MCF 10A (cell line): ENCODE measurements around the gene SMIM36. TPM values are rescaled to one million over a fixed set of nuclear protein-coding genes. Genes with fewer than 3 reads are reported as not detected.

Experiments used
- BruUV-seq: library from RNA; stranded (reverse); fragments of 400-500 nt; replicated peaks from 2 replicates; lab custom pipeline; 2021; lab: Mats Ljungman, UMichigan
- CTCF ChIA-PET: fragments of 300-600 bp; sonication (Branson Sonifier 250); formaldehyde crosslinking; extraction: SDS; loops from one replicate; lab custom pipeline; 2021; ENCODE audit warnings: antibody characterized with exemption, inconsistent platforms; lab: Yijun Ruan, JAX
- POLR2A ChIA-PET: fragments of 300-600, 350-650 bp; sonication (Branson Sonifier 250); formaldehyde crosslinking; extraction: SDS; loops from one replicate; lab custom pipeline; 2020; ENCODE audit warnings: antibody characterized with exemption, inconsistent platforms; lab: Yijun Ruan, JAX
- DNase-seq: peaks from one replicate; pipeline ENCODE4 v3.0.0-alpha.2; 2018; ENCODE audit not compliant: unreplicated experiment
- H3K27ac Mint-ChIP-seq: one replicate; pipeline ENCODE4 v1.8.0; 2022; ENCODE audit warnings: mild to moderate bottlenecking, low read depth, mixed read lengths; ENCODE audit not compliant: unreplicated experiment
- H3K27me3 Mint-ChIP-seq: one replicate; pipeline ENCODE4 v1.8.0; 2022; ENCODE audit warnings: mixed read lengths; ENCODE audit not compliant: insufficient read depth, unreplicated experiment
- H3K36me3 Mint-ChIP-seq: one replicate; pipeline ENCODE4 v1.8.0; 2022; ENCODE audit warnings: mild to moderate bottlenecking, moderate library complexity, mixed read lengths; ENCODE audit not compliant: insufficient read depth, unreplicated experiment
- H3K4me1 Mint-ChIP-seq: one replicate; pipeline ENCODE4 v1.8.0; 2022; ENCODE audit warnings: mixed read lengths; ENCODE audit not compliant: insufficient read depth, unreplicated experiment
- H3K4me3 Mint-ChIP-seq: one replicate; pipeline ENCODE4 v1.8.0; 2022; ENCODE audit warnings: mild to moderate bottlenecking, moderate library complexity, mixed read lengths; ENCODE audit not compliant: unreplicated experiment
- H3K9me3 Mint-ChIP-seq: one replicate; pipeline ENCODE4 v1.8.0; 2022; ENCODE audit warnings: mixed read lengths; ENCODE audit not compliant: unreplicated experiment
- intact Hi-C: fragments of 100-400 bp; cut with micrococcal nuclease; formaldehyde crosslinking; loops from 2 replicates; pipeline ENCODE4 v1.14.1; 2022
- total RNA-seq: library from RNA; stranded (reverse); gene quantifications from 2 replicates; pipeline ENCODE4 v1.2.3, GENCODE V29; 2022
- TF ChIP-seq, protein P1 (sequence below): fragments of 200-600 bp; IDR thresholded peaks from one replicate; pipeline ENCODE4 v1.8.0; 2022; ENCODE audit warnings: antibody characterized with exemption, mild to moderate bottlenecking; ENCODE audit not compliant: unreplicated experiment

The SMIM36 gene
- total RNA-seq, 1 experiment from 2014 or later = not detected

DNA sequence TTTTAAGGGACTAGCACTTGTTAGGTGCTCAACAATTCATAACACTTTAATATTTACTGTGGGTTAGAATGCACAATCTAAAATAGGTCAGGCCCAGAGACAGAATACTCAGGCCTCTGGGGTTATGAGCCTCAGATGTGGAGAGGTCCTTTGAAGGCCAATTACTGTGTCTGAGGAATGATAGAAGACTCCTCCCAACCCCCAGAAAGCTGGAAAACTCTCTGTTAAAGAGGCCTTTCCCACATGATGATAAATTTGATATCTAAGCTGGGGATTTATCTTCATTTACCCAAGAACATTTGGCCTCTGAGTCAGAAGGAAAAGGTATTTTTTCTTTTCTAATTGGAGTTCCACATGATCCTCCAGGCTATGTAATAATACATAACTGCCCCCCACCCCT lies 48.5 kb downstream of the SMIM36 start:
- no peaks in the 10 kb centered on the region for H3K9me3 Mint-ChIP-seq
- no peak overlapping the region for H3K27ac Mint-ChIP-seq
- no TSS peak for BruUV-seq
- no peaks in the 10 kb centered on the region for H3K36me3 Mint-ChIP-seq
- H3K4me3 Mint-ChIP-seq = no peak overlapping the region
- DNase-seq = no peak
- H3K4me1 Mint-ChIP-seq = no peaks in the 10 kb centered on the region
- no peaks in the 10 kb centered on the region for H3K27me3 Mint-ChIP-seq
- intact Hi-C loops = no loop called here
- POLR2A ChIA-PET = no interaction called here
- CTCF ChIA-PET = interaction anchor here (1.0 kb wide), 1 partner anchor 52 kb away, joined by 3 read pairs; no protein-coding TSS in a partner anchor
- TF ChIP-seq, protein P1, sequence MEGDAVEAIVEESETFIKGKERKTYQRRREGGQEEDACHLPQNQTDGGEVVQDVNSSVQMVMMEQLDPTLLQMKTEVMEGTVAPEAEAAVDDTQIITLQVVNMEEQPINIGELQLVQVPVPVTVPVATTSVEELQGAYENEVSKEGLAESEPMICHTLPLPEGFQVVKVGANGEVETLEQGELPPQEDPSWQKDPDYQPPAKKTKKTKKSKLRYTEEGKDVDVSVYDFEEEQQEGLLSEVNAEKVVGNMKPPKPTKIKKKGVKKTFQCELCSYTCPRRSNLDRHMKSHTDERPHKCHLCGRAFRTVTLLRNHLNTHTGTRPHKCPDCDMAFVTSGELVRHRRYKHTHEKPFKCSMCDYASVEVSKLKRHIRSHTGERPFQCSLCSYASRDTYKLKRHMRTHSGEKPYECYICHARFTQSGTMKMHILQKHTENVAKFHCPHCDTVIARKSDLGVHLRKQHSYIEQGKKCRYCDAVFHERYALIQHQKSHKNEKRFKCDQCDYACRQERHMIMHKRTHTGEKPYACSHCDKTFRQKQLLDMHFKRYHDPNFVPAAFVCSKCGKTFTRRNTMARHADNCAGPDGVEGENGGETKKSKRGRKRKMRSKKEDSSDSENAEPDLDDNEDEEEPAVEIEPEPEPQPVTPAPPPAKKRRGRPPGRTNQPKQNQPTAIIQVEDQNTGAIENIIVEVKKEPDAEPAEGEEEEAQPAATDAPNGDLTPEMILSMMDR = no peak

DNA sequence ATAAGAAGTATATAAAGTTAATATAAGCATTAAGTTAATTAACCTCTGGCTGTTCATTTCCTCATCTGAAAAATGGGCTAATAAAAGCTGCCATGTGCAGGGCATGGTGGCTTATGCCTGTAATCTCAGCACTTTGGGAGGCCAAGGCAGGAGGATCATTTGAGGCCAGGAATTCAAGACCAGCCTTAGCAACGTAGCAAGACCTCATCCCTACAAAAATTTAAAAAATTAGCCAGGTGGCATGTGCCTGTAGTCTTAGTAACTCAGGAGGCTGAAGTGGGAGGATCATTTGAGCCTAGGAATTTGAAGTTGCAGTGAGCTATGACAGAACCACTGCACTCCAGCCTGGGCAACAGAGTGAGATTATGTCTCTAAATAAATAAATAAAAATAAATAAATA lies 49.0 kb downstream of the SMIM36 start:
- no peaks in the 10 kb centered on the region for H3K4me1 Mint-ChIP-seq
- no peak for DNase-seq
- H3K27ac Mint-ChIP-seq = no peak overlapping the region
- ChIA-PET POLR2A (no interaction called here), CTCF (interaction anchor here (1.0 kb wide), 1 partner anchor 52 kb away, joined by 3 read pairs; no protein-coding TSS in a partner anchor)
- no peaks in the 10 kb centered on the region for H3K9me3 Mint-ChIP-seq
- H3K36me3 Mint-ChIP-seq = no peaks in the 10 kb centered on the region
- H3K4me3 Mint-ChIP-seq = no peak overlapping the region
- intact Hi-C loops = no loop called here
- BruUV-seq = no TSS peak
- TF ChIP-seq, protein P1 = no peak
- H3K27me3 Mint-ChIP-seq = no peaks in the 10 kb centered on the region

DNA sequence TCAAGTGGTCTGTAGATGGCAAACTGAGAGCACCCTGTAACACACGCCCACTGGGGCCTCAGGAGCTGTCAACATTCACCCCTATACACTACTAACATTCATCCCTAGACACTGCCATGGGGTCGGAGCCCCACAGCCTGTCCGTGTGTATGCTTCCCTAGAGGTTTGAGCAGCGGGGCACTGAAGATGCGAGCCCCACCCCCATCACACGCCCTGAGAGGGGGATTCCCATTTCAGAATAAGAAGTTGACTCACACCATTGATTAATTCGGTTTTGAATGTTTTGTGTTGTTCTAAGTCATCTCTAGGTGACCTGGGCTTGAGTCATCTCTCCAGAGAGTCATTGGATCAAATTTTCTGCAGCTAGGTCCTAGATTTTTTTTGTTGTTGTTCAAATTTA lies 52.3 kb downstream of the SMIM36 start:
- POLR2A ChIA-PET = interaction anchor here (0.6 to 0.9 kb wide), 2 partner anchors 25 to 139 kb away, joined by 3 read pairs; no protein-coding TSS in a partner anchor
- Mint-ChIP-seq H3K4me1 (peaks cover 10% of the 10 kb centered on the region), H3K4me3 (no peak overlapping the region), H3K9me3 (no peaks in the 10 kb centered on the region), H3K36me3 (peaks cover 6% of the 10 kb centered on the region), H3K27me3 (no peaks in the 10 kb centered on the region), H3K27ac (peak overlapping the region; percentile 46)
- CTCF ChIA-PET = interaction anchor here (0.5 to 1.2 kb wide), 4 partner anchors 8 to 245 kb away, joined by 3 to 4 read pairs (median 3); no protein-coding TSS in a partner anchor
- no TSS peak for BruUV-seq
- intact Hi-C loops = no loop called here
- TF ChIP-seq, protein P1 = no peak
- peak; percentile 74 for DNase-seq

DNA sequence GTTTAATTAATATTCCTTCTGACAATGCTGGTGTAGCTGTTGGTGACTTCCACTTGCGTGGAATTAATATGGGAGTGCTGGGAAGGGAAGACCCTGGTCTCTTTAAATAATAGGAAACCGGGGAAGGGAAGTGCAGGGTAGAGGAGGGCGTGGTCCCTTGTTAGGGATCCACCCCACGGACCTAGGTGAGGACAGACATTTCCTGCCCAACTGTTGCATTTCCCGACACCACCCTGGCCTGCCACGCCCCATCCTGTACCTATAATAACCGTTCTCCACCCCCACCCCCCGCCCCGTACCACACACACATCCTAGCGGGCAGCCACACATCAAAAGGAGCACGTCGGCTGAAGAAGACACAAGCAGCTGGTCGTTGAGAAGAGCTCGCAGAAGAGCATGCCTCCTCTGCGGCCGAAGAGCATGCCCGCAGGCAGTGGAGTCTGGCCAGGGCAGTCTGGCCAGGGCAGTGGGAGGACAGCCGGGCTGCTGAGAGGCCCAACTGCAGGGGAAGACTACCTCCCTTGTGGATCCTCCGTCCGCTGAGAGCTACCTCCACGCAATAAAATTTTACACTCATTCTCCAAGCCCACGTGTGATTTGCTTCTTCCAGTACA lies 52.9 kb downstream of the SMIM36 start:
- intact Hi-C loops = no loop called here
- H3K9me3 Mint-ChIP-seq = no peaks in the 10 kb centered on the region
- no peak for DNase-seq
- peaks cover 6% of the 10 kb centered on the region for H3K36me3 Mint-ChIP-seq
- peaks cover 14% of the 10 kb centered on the region for H3K4me1 Mint-ChIP-seq
- peak overlapping the region; percentile 46 for H3K27ac Mint-ChIP-seq
- no peaks in the 10 kb centered on the region for H3K27me3 Mint-ChIP-seq
- CTCF ChIA-PET = interaction anchor here (0.5 to 1.2 kb wide), 5 partner anchors 9 to 245 kb away, joined by 3 to 4 read pairs (median 3); no protein-coding TSS in a partner anchor
- POLR2A ChIA-PET = interaction anchor here (0.6 to 1.0 kb wide), 2 partner anchors 18 to 138 kb away, joined by 3 read pairs; no protein-coding TSS in a partner anchor
- no peak overlapping the region for H3K4me3 Mint-ChIP-seq
- TF ChIP-seq, protein P1 = no peak
- no TSS peak for BruUV-seq
